ENCODE measurements around the gene UNG.

UNG gene

GRCh38 chr12:109089683-109090082 is 7.7 kb upstream of the UNG start:
- no peak for DNase-seq (ENCODE audit: low read depth)

GRCh38 chr12:109092497-109093021 is 4.8 kb upstream of the UNG start:
- DNase-seq (ENCODE audit: low read depth): no peak

GRCh38 chr12:109093022-109093918 is 4.1 kb upstream of the UNG start, which contains the start of gene ALKBH2:
TSS of gene ALKBH2 (minus strand) at chr12:109093472. CDS start at chr12:109092786, 686 bp downstream.
- peak; percentile 89 for DNase-seq (ENCODE audit: low read depth)

- no peak for DNase-seq (ENCODE audit: low read depth)
These were observed 310 bp upstream of the UNG start for GRCh38 chr12:109097140-109097434.

GRCh38 chr12:109098183-109098604 is 797 bp downstream of the UNG start:
- no peak for DNase-seq (ENCODE audit: low read depth)

- no peak for DNase-seq (ENCODE audit: low read depth)
These were observed 1.3 kb downstream of the UNG start for GRCh38 chr12:109098651-109099050.

GRCh38 chr12:109099431-109100020 is 2.1 kb downstream of the UNG start:
- DNase-seq (ENCODE audit: low read depth): no peak

GRCh38 chr12:109100741-109101140 is 3.3 kb downstream of the UNG start:
- no peak for DNase-seq (ENCODE audit: low read depth)

GRCh38 chr12:109102491-109102890 is 5.1 kb downstream of the UNG start:
- DNase-seq (ENCODE audit: low read depth): no peak

GRCh38 chr12:109105176-109105575 is 7.8 kb downstream of the UNG start:
- no peak for DNase-seq (ENCODE audit: low read depth)

GRCh38 chr12:109109746-109110350 is 12.5 kb downstream of the UNG start:
- no peak for DNase-seq (ENCODE audit: low read depth)

- DNase-seq (ENCODE audit: low read depth): peak; percentile 32
These were observed 13.6 kb downstream of the UNG start for GRCh38 chr12:109110988-109111495.

GRCh38 chr12:109112720-109113465 is 15.5 kb downstream of the UNG start:
- no peak for DNase-seq (ENCODE audit: low read depth)

GRCh38 chr12:109113661-109114321 is 16.4 kb downstream of the UNG start:
- no peak for DNase-seq (ENCODE audit: low read depth)

GRCh38 chr12:109114644-109115043 is 17.2 kb downstream of the UNG start:
- no peak for DNase-seq (ENCODE audit: low read depth)

- no peak for DNase-seq (ENCODE audit: low read depth)
These were observed 18.0 kb downstream of the UNG start for GRCh38 chr12:109115404-109115757.

- no peak for DNase-seq (ENCODE audit: low read depth)
These were observed 18.6 kb downstream of the UNG start, which contains the start of gene ACACB for GRCh38 chr12:109115758-109116610. TSS of gene ACACB (plus strand) at chr12:109116587. CDS start at chr12:109139406, 22,819 bp downstream.

GRCh38 chr12:109116611-109116949 is 19.2 kb downstream of the UNG start:
- DNase-seq (ENCODE audit: low read depth): no peak

- no peak for DNase-seq (ENCODE audit: low read depth)
These were observed 22.7 kb downstream of the UNG start for GRCh38 chr12:109120095-109120494.

- no peak for DNase-seq (ENCODE audit: low read depth)
These were observed 23.2 kb downstream of the UNG start for GRCh38 chr12:109120557-109120956.

Data from activated T-cell treated with anti-CD3 and anti-CD28 coated beads for 1 hour (primary cell).